Right lobe of liver (tissue), 4 donors: Measurements from ENCODE around the gene FABP6.

Experiments used
- CTCF ChIP-seq, 4 donors: fragments of 200-600 bp in 3 of 4; fragments of 450-650 bp in 1 of 4; IDR thresholded peaks; one replicate each; pipeline versions ENCODE4 v1.5.1 to v1.8.0; 2016 to 2022; ENCODE audit warnings: antibody characterized with exemption in 4 of 4, mild to moderate bottlenecking in 2 of 4
- POLR2A ChIP-seq: fragments of 450-650 bp; IDR thresholded peaks from one replicate; pipeline ENCODE4 v1.6.1; 2017; ENCODE audit warnings: antibody characterized with exemption, mild to moderate bottlenecking
- donor health status: DM: no; HTN: no; CAD: no.
- donor health status: DM: no; HTN: no; CAD: no.
- donor health status: DM: no; HTN: yes; CAD: no.

GRCh38 chr5:160287378-160288051 is 58.2 kb downstream of the FABP6 start:
- TF ChIP-seq CTCF (IDR thresholded peaks at IDR 0.05) (no peak), POLR2A (no peak)
